GM23248 (cell line): ENCODE results near the gene FARS2. TPM values are rescaled to one million over a fixed set of nuclear protein-coding genes. Genes with fewer than 3 reads are reported as not detected.

ENCODE experiments used
- DNase-seq: peaks from one replicate; pipeline ENCODE4 v3.0.0-alpha.2; 2015
- H2AFZ ChIP-seq: fragments of 200-600 bp; sonication (generic); 2 replicates; pipeline ENCODE4 v1.6.1; 2016; ENCODE audit warnings: antibody characterized with exemption
- H3F3A ChIP-seq: fragments of 200-600 bp; sonication (generic); 2 replicates; pipeline ENCODE4 v1.6.1; 2016; ENCODE audit warnings: mild to moderate bottlenecking, antibody characterized with exemption, mixed run types; ENCODE audit not compliant: insufficient read depth
- H3K27ac ChIP-seq: fragments of 200-600 bp; sonication (generic); 2 replicates; pipeline ENCODE4 v1.5.1; 2016; ENCODE audit warnings: mild to moderate bottlenecking
- H3K27me3 ChIP-seq: fragments of 200-600 bp; sonication (generic); replicated peaks from 2 replicates; pipeline ENCODE4 v1.6.1; 2016; ENCODE audit warnings: mild to moderate bottlenecking; ENCODE audit not compliant: insufficient read depth
- H3K36me3 ChIP-seq: fragments of 200-600 bp; sonication (generic); 2 replicates; pipeline ENCODE4 v1.6.1; 2016; ENCODE audit warnings: low read depth, mild to moderate bottlenecking
- H3K4me1 ChIP-seq: fragments of 200-600 bp; sonication (generic); 2 replicates; pipeline ENCODE4 v1.6.1; 2016; ENCODE audit warnings: mild to moderate bottlenecking; ENCODE audit not compliant: insufficient read depth
- H3K4me2 ChIP-seq: fragments of 200-600 bp; sonication (generic); one replicate; pipeline ENCODE4 v1.6.1; 2016; ENCODE audit warnings: mild to moderate bottlenecking; ENCODE audit not compliant: unreplicated experiment
- H3K4me3 ChIP-seq: fragments of 200-600 bp; sonication (generic); 2 replicates; pipeline ENCODE4 v1.5.1; 2016; ENCODE audit warnings: mild to moderate bottlenecking
- H3K79me2 ChIP-seq: fragments of 200-600 bp; sonication (generic); 2 replicates; pipeline ENCODE4 v1.6.1; 2016; ENCODE audit warnings: mild to moderate bottlenecking; ENCODE audit not compliant: insufficient read depth
- H3K9ac ChIP-seq: fragments of 200-600 bp; sonication (generic); 2 replicates; pipeline ENCODE4 v1.6.1; 2016; ENCODE audit warnings: mild to moderate bottlenecking
- H3K9me2 ChIP-seq: fragments of 200-600 bp; sonication (generic); 2 replicates; pipeline ENCODE4 v1.6.1; 2016; ENCODE audit warnings: mixed run types, mild to moderate bottlenecking, moderate library complexity; ENCODE audit not compliant: insufficient read depth
- H3K9me3 ChIP-seq: fragments of 200-600 bp; sonication (generic); one replicate; pipeline ENCODE4 v1.6.1; 2017; ENCODE audit warnings: low read depth
- H4K20me1 ChIP-seq: fragments of 200-600 bp; sonication (generic); 2 replicates; pipeline ENCODE4 v1.6.0; 2016; ENCODE audit not compliant: insufficient read depth
- EZH2 ChIP-seq: fragments of 200-600 bp; sonication (generic); IDR thresholded peaks from 2 replicates; pipeline ENCODE4 v1.6.1; 2018; ENCODE audit warnings: antibody characterized with exemption, mild to moderate bottlenecking; ENCODE audit not compliant: insufficient read depth, poor library complexity, severe bottlenecking
- EZH2phosphoT487 ChIP-seq: fragments of 200-600 bp; sonication (generic); IDR thresholded peaks from 2 replicates; pipeline ENCODE4 v1.6.1; 2018; ENCODE audit warnings: antibody characterized with exemption, moderate library complexity, mild to moderate bottlenecking, low read depth; ENCODE audit not compliant: insufficient read depth
- WGBS, 2 experiments: methylation state at CpG; one replicate each; pipeline ENCODE4 v1.1.6; 2015 to 2017; ENCODE audit warnings: low lambda C conversion rate in 2 of 2, low coverage in 1 of 2; ENCODE audit errors: missing lambda C conversion rate in 2 of 2; 5-methylcytosine and 5-hydroxymethylcytosine counted together
- in situ Hi-C: fragments of 300-500 bp; cut with MboI; formaldehyde crosslinking; loops from 2 replicates; pipeline ENCODE4 v1.15.0; 2020
- polyA plus RNA-seq: library from polyadenylated mRNA; unstranded; fragments of >200 nt; fragmentation: Nextera tagmentation; extraction: Ambion mirVana; gene quantifications from 2 replicates; pipeline ENCODE4 v1.2.1, GENCODE V29; 2016
- total RNA-seq: library from RNA; depleted of rRNA; stranded (reverse); fragments of >200 nt; shearing (Covaris generic); gene quantifications from 2 replicates; pipeline ENCODE4 v1.2.3, GENCODE V29; 2014

FARS2 gene
- total and polyA plus RNA-seq, 2 experiments from 2014 or later = 15.1 to 16.5 TPM

DNA sequence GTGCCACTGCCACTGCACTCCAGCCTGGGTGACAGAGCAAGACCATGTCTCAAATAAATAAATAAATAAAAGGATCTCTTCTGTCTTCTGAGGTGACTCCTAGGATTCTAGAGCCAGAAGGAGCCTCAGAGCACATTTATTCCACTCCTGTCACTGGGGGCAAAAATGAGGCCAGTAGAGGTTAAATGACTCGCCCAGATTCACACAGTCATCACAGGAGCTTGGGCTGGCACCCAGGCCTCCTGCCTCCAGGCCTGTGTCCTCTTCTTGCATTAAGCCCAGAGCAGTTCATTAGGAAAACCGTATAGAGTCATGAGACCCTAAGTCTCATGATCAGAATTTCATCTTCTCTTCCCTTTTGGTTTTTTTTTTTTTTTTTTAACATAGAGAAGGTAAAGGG lies 502.1 kb downstream of the FARS2 start:
- Histone ChIP-seq H3K4me3 (no peak overlapping the region), H2AFZ (no peak overlapping the region), H3K9ac (peak overlapping the region; percentile 34; the same call in 1 of the 2 replicates), H3K79me2 (no peaks in the 10 kb centered on the region), H3F3A (no peaks in the 10 kb centered on the region), H3K4me1 (peaks cover 12% of the 10 kb centered on the region), H3K36me3 (no peaks in the 10 kb centered on the region), H3K27me3 (no peaks in the 10 kb centered on the region), H3K9me3 (no peaks in the 10 kb centered on the region), H3K27ac (peak overlapping the region; percentile 43; the same call in 1 of the 2 replicates), H4K20me1 (no peaks in the 10 kb centered on the region), H3K4me2 (no peak overlapping the region), H3K9me2 (no peaks in the 10 kb centered on the region)
- no peak for TF ChIP-seq EZH2phosphoT487
- DNase-seq = peak; percentile 79
- 84 to 94% methylated on average over 2 of the region's 2 CpGs for WGBS, 2 experiments
- in situ Hi-C loops = no loop called here

DNA sequence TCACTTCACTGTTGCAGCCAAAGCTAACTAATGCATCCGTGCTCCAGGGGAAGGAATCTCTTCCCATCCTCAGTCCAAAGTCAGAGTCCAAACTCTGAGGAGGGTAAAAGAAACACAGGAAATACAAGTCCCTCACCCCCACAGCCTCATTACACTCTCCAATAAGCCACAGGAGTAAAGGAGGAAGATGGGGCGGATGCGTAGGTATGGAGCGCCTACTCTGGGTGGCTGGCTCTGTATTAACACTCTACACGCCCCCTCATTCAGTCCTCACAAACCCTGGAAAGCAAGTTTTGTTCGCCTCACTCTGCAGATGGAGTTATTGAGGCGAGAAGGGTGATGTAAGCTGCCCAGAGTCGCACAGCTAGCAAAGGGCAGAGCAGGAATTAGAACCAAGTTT lies 502.6 kb downstream of the FARS2 start:
- Histone ChIP-seq H3F3A (no peaks in the 10 kb centered on the region), H3K9me3 (no peaks in the 10 kb centered on the region), H4K20me1 (no peaks in the 10 kb centered on the region), H3K4me1 (peaks cover 12% of the 10 kb centered on the region), H3K79me2 (no peaks in the 10 kb centered on the region), H3K27me3 (no peaks in the 10 kb centered on the region), H3K9me2 (no peaks in the 10 kb centered on the region), H3K36me3 (0 out of 2 replicates have a peak, but pooled peaks cover 2% of the 10 kb centered on the region), H2AFZ (no peak overlapping the region), H3K27ac (peak overlapping the region; percentile 43), H3K9ac (peak overlapping the region; percentile 34; the same call in 1 of the 2 replicates), H3K4me3 (no peak overlapping the region), H3K4me2 (peak overlapping the region; percentile 18)
- TF ChIP-seq EZH2phosphoT487 (no peak), EZH2 (no peak)
- DNase-seq = no peak
- in situ Hi-C loops = no loop called here
- 74 to 79% methylated on average over 8 of the region's 8 CpGs for WGBS, 2 experiments

DNA sequence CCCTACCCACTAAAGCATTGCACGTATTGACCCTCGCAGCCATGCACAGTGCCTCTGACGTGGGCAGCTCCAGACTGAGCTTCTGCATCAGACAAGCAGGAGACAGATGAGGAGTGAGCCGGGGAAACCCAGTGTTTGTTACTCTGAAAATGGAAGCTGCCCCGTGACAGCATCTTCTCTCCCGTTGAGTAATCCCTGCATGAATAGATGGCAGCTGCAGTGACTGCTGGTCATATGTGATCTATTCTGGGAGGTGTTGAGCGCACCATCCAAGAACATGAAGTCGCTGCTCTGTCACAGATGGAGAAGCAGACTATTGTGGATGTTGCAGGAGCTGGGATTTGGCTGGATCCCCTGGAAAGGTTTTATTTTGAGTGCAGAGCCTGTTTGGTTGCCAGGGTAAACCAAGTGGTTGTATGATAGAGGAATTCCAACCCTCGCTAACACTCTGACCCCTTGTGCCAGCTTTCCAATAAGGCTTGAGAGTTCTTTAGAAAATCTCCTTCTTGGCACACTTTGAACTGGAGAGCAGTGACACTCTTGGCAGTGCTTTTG lies 503.2 kb downstream of the FARS2 start:
- Histone ChIP-seq H3K9me2 (no peaks in the 10 kb centered on the region), H3K27me3 (no peaks in the 10 kb centered on the region), H3K4me1 (peaks cover 12% of the 10 kb centered on the region), H3K27ac (peak overlapping the region; percentile 43), H3K9ac (peak overlapping the region; percentile 34; the same call in 1 of the 2 replicates), H3K79me2 (no peaks in the 10 kb centered on the region), H3K4me3 (no peak overlapping the region), H2AFZ (no peak overlapping the region), H3F3A (no peaks in the 10 kb centered on the region), H3K36me3 (0 out of 2 replicates have a peak, but pooled peaks cover 2% of the 10 kb centered on the region), H3K9me3 (no peaks in the 10 kb centered on the region), H4K20me1 (no peaks in the 10 kb centered on the region), H3K4me2 (peak overlapping the region; percentile 20)
- in situ Hi-C loops = no loop called here
- DNase-seq = peak; percentile 87
- TF ChIP-seq EZH2 (no peak), EZH2phosphoT487 (no peak)
- 9 to 13% methylated on average over 9 of the region's 9 CpGs for WGBS, 2 experiments

GRCh38 chr6:5765141-5765760 lies 503.9 kb downstream of the FARS2 start:
- no peak overlapping the region for H2AFZ ChIP-seq
- H3K4me3 ChIP-seq = no peak overlapping the region
- H3K27ac ChIP-seq = peak overlapping the region; percentile 43; the same call in 1 of the 2 replicates
- H4K20me1 ChIP-seq = no peaks in the 10 kb centered on the region
- no peaks in the 10 kb centered on the region for H3K9me3 ChIP-seq
- H3K4me2 ChIP-seq = peak overlapping the region; percentile 20
- H3F3A ChIP-seq = no peaks in the 10 kb centered on the region
- WGBS, 2 experiments = 75 to 80% methylated on average over 17 of the region's 17 CpGs
- H3K79me2 ChIP-seq = no peaks in the 10 kb centered on the region
- no peaks in the 10 kb centered on the region for H3K27me3 ChIP-seq
- H3K9ac ChIP-seq = no peak overlapping the region
- H3K36me3 ChIP-seq = 0 out of 2 replicates have a peak, but pooled peaks cover 2% of the 10 kb centered on the region
- peaks cover 12% of the 10 kb centered on the region for H3K4me1 ChIP-seq
- no peaks in the 10 kb centered on the region for H3K9me2 ChIP-seq
- TF ChIP-seq EZH2phosphoT487 (no peak), EZH2 (no peak)
- in situ Hi-C loops = no loop called here
- peak; percentile 21 for DNase-seq
